ACC112 (cell line): ENCODE results near the gene TMEM11.

ENCODE experiments used
- H2AFZ ChIP-seq: fragments of 200-600 bp; sonication (generic); one replicate; pipeline ENCODE4 v1.6.0; 2017; ENCODE audit warnings: antibody characterized with exemption, low read length; ENCODE audit not compliant: unreplicated experiment
- H3K27ac ChIP-seq: fragments of 200-600 bp; sonication (generic); 2 replicates; pipeline ENCODE4 v1.5.1; 2014; ENCODE audit warnings: low read depth, mild to moderate bottlenecking, antibody characterized with exemption, low read length, moderate library complexity
- H3K27me3 ChIP-seq: fragments of 200-600 bp; sonication (generic); 2 replicates; pipeline ENCODE4 v1.6.1; 2014; ENCODE audit warnings: mild to moderate bottlenecking, antibody characterized with exemption, low read length, moderate library complexity, mixed read lengths; ENCODE audit not compliant: insufficient read depth
- H3K36me3 ChIP-seq: fragments of 200-600 bp; sonication (generic); 2 replicates; pipeline ENCODE4 v1.6.1; 2016; ENCODE audit warnings: mild to moderate bottlenecking, antibody characterized with exemption, low read length, moderate library complexity, mixed read lengths; ENCODE audit not compliant: insufficient read depth
- H3K4me1 ChIP-seq: fragments of 200-600 bp; sonication (generic); one replicate; pipeline ENCODE4 v1.6.1; 2016; ENCODE audit warnings: low read length, mixed read lengths; ENCODE audit not compliant: insufficient read depth, unreplicated experiment, control insufficient read depth
- H3K4me3 ChIP-seq: fragments of 200-600 bp; sonication (generic); 2 replicates; pipeline ENCODE4 v1.5.1; 2014; ENCODE audit warnings: mild to moderate bottlenecking, low read depth, low read length
- H3K79me2 ChIP-seq: fragments of 200-600 bp; sonication (generic); one replicate; pipeline ENCODE4 v1.6.0; 2016; ENCODE audit warnings: low read length; ENCODE audit not compliant: control insufficient read depth, unreplicated experiment, insufficient read depth

Gene TMEM11

GRCh38 chr17:21223086-21223485, 9.1 kb upstream of the TMEM11 start:
- H2AFZ ChIP-seq, result no peak overlapping the region
- H3K36me3 ChIP-seq, result 0 out of 2 replicates have a peak, but pooled peaks cover 4% of the 10 kb centered on the region

GRCh38 chr17:21218831-21219380, 4.9 kb upstream of the TMEM11 start:
- Histone ChIP-seq H3K27ac (no peak overlapping the region), H2AFZ (no peak overlapping the region), H3K36me3 (0 out of 2 replicates have a peak, but pooled peaks cover 4% of the 10 kb centered on the region), H3K4me1 (peaks cover 11% of the 10 kb centered on the region), H3K27me3 (no peaks in the 10 kb centered on the region), H3K4me3 (no peak overlapping the region), H3K79me2 (peaks cover 33% of the 10 kb centered on the region)

More at GRCh38 chr17:21223086-21223485, 9.1 kb upstream of the TMEM11 start:
- H3K27ac ChIP-seq, result no peak overlapping the region
- peaks cover 8% of the 10 kb centered on the region for H3K79me2 ChIP-seq
- no peaks in the 10 kb centered on the region for H3K4me1 ChIP-seq
- H3K4me3 ChIP-seq, result no peak overlapping the region
- no peaks in the 10 kb centered on the region for H3K27me3 ChIP-seq

GRCh38 chr17:21218101-21218500, 4.1 kb upstream of the TMEM11 start:
- peaks cover 40% of the 10 kb centered on the region for H3K79me2 ChIP-seq
- H3K27ac ChIP-seq, result no peak overlapping the region
- H3K27me3 ChIP-seq, result no peaks in the 10 kb centered on the region
- 0 out of 2 replicates have a peak, but pooled peaks cover 4% of the 10 kb centered on the region for H3K36me3 ChIP-seq
- H3K4me1 ChIP-seq, result peaks cover 11% of the 10 kb centered on the region
- no peak overlapping the region for H2AFZ ChIP-seq
- no peak overlapping the region for H3K4me3 ChIP-seq

- Histone ChIP-seq H3K79me2 (peaks cover 48% of the 10 kb centered on the region), H3K27ac (no peak overlapping the region)
These were observed 3.4 kb upstream of the TMEM11 start for GRCh38 chr17:21217346-21217745.

GRCh38 chr17:21215935-21216334, 2.0 kb upstream of the TMEM11 start:
- no peak overlapping the region for H3K27ac ChIP-seq
- H3K79me2 ChIP-seq, result peaks cover 62% of the 10 kb centered on the region
- no peaks in the 10 kb centered on the region for H3K27me3 ChIP-seq
- no peak overlapping the region for H2AFZ ChIP-seq
- H3K36me3 ChIP-seq, result 0 out of 2 replicates have a peak, but pooled peaks cover 4% of the 10 kb centered on the region
- H3K4me1 ChIP-seq, result peaks cover 24% of the 10 kb centered on the region
- H3K4me3 ChIP-seq, result no peak overlapping the region

More at GRCh38 chr17:21217346-21217745, 3.4 kb upstream of the TMEM11 start:
- Histone ChIP-seq H3K27me3 (no peaks in the 10 kb centered on the region), H3K4me3 (no peak overlapping the region), H3K36me3 (0 out of 2 replicates have a peak, but pooled peaks cover 4% of the 10 kb centered on the region), H3K4me1 (peaks cover 15% of the 10 kb centered on the region), H2AFZ (no peak overlapping the region)

GRCh38 chr17:21214777-21215541, 998 bp upstream of the TMEM11 start:
- H2AFZ ChIP-seq, result peak overlapping the region; percentile 61
- peaks cover 24% of the 10 kb centered on the region for H3K4me1 ChIP-seq
- H3K27me3 ChIP-seq, result no peaks in the 10 kb centered on the region
- peak overlapping the region; percentile 84 for H3K27ac ChIP-seq
- no peaks in the 10 kb centered on the region for H3K36me3 ChIP-seq
- peaks cover 69% of the 10 kb centered on the region for H3K79me2 ChIP-seq
- H3K4me3 ChIP-seq, result peak overlapping the region; percentile 99

GRCh38 chr17:21213638-21214014, 335 bp downstream of the TMEM11 start:
- Histone ChIP-seq H3K36me3 (no peaks in the 10 kb centered on the region), H3K4me1 (peaks cover 24% of the 10 kb centered on the region), H3K27me3 (no peaks in the 10 kb centered on the region), H3K79me2 (peaks cover 78% of the 10 kb centered on the region), H2AFZ (peak overlapping the region; percentile 90), H3K27ac (peak overlapping the region; percentile 84), H3K4me3 (peak overlapping the region; percentile 99)

GRCh38 chr17:21212826-21213637, 929 bp downstream of the TMEM11 start:
- Histone ChIP-seq H3K4me3 (peak overlapping the region; percentile 99), H3K79me2 (peaks cover 83% of the 10 kb centered on the region), H3K27ac (peak overlapping the region; percentile 84; the same call in 1 of the 2 replicates), H2AFZ (no peak overlapping the region), H3K36me3 (no peaks in the 10 kb centered on the region), H3K4me1 (peaks cover 24% of the 10 kb centered on the region), H3K27me3 (no peaks in the 10 kb centered on the region)

- Histone ChIP-seq H3K4me1 (peaks cover 24% of the 10 kb centered on the region), H3K27me3 (no peaks in the 10 kb centered on the region), H3K27ac (no peak overlapping the region), H3K4me3 (peak overlapping the region; percentile 99), H3K79me2 (peaks cover 82% of the 10 kb centered on the region), H3K36me3 (no peaks in the 10 kb centered on the region), H2AFZ (no peak overlapping the region)
These were observed 2.0 kb downstream of the TMEM11 start for GRCh38 chr17:21211825-21212479.

- peaks cover 85% of the 10 kb centered on the region for H3K79me2 ChIP-seq
- no peaks in the 10 kb centered on the region for H3K27me3 ChIP-seq
- H2AFZ ChIP-seq, result no peak overlapping the region
- H3K4me3 ChIP-seq, result no peak overlapping the region
- peaks cover 17% of the 10 kb centered on the region for H3K4me1 ChIP-seq
- H3K27ac ChIP-seq, result no peak overlapping the region
- H3K36me3 ChIP-seq, result no peaks in the 10 kb centered on the region
These were observed 3.4 kb downstream of the TMEM11 start for GRCh38 chr17:21210411-21211076.
